ENCODE results near the gene COMMD1.

DNA sequence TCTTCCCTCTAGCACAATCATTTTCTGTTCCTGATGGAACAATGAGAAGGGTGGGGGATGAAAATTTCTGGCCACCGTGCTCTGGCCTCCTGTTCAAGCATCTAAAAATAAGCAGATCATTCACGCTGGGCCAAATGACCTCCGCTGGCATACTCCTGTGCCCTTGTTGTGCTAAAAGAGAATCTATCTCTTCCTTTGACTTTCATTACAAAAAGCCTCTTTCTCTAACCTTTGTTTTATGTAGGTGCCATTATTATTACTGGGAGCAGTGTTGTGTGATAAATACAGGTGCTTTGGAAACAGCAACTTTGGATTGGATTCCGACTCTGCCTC lies 245.8 kb downstream of the COMMD1 start:
- no peak for TF ChIP-seq CTCF (IDR thresholded peaks at IDR 0.05; ENCODE audit: low read depth, low read length, poor library complexity, severe bottlenecking)
- no peak for TF ChIP-seq EZH2phosphoT487 (IDR thresholded peaks at IDR 0.05; ENCODE audit: borderline replicate concordance, low read length)

All from DOHH2 (cell line).